HG02938 (cell line): Measurements from ENCODE around the gene BRD2.

Experiments
- ATAC-seq: cut with Tn5 transposase; IDR thresholded peaks from one replicate; pipeline ENCODE4 v1.9.1; 2021; ENCODE audit warnings: mild to moderate bottlenecking, moderate library complexity; ENCODE audit not compliant: unreplicated experiment

The BRD2 gene

GRCh38 chr6:33023536-33023935 lies 55.1 kb downstream of the BRD2 start:
- no peak for ATAC-seq

- no peak for ATAC-seq
Measured at GRCh38 chr6:33024521-33024920, 56.1 kb downstream of the BRD2 start.

DNA sequence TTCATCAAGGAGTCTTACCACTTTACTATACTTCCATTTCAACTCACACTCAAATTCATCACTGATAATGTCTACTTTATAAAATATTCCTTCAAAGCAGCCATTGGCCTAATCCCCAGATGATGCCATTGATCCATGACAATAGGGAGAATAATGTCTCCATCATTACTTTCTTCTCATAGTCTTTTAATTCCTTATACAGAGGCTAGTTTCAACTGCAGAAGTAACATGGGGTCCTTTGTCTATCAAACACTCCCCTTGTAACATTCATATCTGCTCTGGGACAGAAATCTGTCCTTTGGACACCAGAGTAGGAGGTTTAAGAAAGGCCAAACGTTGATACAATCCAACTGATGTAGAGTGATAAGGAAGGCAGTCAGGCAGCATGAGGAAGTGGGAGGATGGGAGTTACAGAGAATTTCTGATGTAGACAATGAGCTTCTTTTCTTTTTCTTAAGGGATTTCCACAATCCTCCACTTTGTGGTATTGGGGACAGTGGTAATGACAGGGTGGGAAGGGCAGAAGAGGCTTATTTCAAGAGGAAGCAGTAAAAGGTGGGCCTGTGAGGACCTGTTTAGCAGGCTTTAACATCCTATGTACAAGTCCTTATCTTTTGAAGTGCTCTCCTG lies 59.9 kb downstream of the BRD2 start:
- ATAC-seq = no peak

DNA sequence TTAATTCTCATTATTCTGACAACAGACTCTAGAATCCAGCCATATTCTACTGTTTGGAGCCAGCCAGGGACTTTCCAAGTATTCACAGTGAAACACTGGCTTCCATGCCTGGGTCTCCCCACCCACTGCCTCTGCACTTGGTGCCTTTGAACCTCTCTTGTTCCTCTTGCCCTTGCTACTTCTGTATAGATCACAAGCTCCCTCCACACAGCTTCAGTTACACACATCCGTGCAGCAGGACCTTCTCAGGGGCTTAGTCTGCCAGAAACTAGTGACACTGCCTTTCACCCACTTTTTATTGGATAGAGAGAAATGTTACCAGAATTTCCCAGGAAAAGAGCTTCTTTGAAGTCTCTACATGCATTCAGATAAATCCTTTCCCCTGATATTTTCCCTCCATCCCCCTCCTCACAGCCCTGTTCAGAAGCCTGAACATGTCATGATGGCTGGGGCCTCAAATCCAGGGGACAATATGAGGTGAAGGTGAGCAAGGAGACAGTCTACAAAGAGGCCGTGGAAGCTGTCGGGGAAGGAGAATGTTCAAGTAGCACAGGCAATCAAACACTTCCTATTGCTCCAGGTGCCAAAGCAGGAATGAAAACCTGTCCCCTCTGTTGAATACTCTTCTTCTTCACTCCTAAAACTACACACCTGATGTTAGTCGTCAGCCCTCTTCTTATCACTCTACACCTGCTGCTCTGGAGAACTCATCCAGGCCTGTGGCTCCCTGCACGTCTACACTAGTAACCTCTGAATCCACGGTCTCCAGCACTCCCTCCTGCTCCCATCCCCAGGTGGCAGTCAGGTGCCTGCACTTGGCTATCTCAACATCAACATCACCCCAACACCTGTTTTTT lies 61.2 kb downstream of the BRD2 start:
- ATAC-seq = peak; percentile 75

DNA sequence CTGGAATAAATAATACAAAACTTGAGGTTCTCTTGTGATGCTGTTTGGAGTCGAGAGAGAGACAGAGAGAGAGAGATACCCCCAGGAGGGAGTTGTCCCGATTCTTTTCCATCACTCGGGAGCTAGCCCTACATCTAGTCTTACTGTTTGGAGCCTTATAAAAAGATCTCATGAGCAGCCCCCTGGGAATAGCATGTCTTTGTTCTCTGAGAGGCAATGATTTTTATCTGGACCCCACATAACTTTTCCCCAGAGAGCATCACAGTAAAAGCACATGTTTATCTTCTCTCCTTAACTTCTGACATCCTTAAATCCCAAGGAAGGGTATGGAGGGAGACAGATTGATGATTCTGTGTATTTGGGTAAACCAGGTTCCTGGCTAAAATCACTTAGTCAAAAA lies 61.9 kb downstream of the BRD2 start:
- no peak for ATAC-seq
